ENCODE measurements around the gene CCDC33.
A peak's percentile ranks its signal among the peaks of the same experiment; 100 is the strongest.

The CCDC33 gene

GRCh38 chr15:74338676-74339075 is 102.5 kb downstream of the CCDC33 start:
- no peak overlapping the region for H3K4me3 ChIP-seq (ENCODE audit: low read depth, low read length)
- no peak for TF ChIP-seq CTCF (conservative IDR thresholded peaks at IDR 0.05; ENCODE audit: low read depth, low read length)
- DNase-seq (ENCODE audit: low read depth): no peak

GRCh38 chr15:74339371-74339770 is 103.2 kb downstream of the CCDC33 start:
- H3K4me3 ChIP-seq (ENCODE audit: low read depth, low read length): no peak overlapping the region
- no peak for TF ChIP-seq CTCF (conservative IDR thresholded peaks at IDR 0.05; ENCODE audit: low read depth, low read length)
- DNase-seq (ENCODE audit: low read depth): no peak

- H3K4me3 ChIP-seq (ENCODE audit: low read depth, low read length): no peak overlapping the region
- no peak for TF ChIP-seq CTCF (conservative IDR thresholded peaks at IDR 0.05; ENCODE audit: low read depth, low read length)
- DNase-seq (ENCODE audit: low read depth): no peak
Measured at GRCh38 chr15:74340150-74340549, 104.0 kb downstream of the CCDC33 start.

- TF ChIP-seq CTCF (conservative IDR thresholded peaks at IDR 0.05; ENCODE audit: low read depth, low read length): no peak
- DNase-seq (ENCODE audit: low read depth): no peak
- H3K4me3 ChIP-seq (ENCODE audit: low read depth, low read length): no peak overlapping the region
Measured at GRCh38 chr15:74343127-74343796, 107.1 kb downstream of the CCDC33 start.

GRCh38 chr15:74343797-74344127 is 107.6 kb downstream of the CCDC33 start:
- H3K4me3 ChIP-seq (ENCODE audit: low read depth, low read length): no peak overlapping the region
- no peak for TF ChIP-seq CTCF (conservative IDR thresholded peaks at IDR 0.05; ENCODE audit: low read depth, low read length)
- DNase-seq (ENCODE audit: low read depth): no peak

- DNase-seq (ENCODE audit: low read depth): peak; percentile 40
- TF ChIP-seq CTCF (conservative IDR thresholded peaks at IDR 0.05; ENCODE audit: low read depth, low read length): no peak
- no peak overlapping the region for H3K4me3 ChIP-seq (ENCODE audit: low read depth, low read length)
Measured at GRCh38 chr15:74345051-74345450, 108.9 kb downstream of the CCDC33 start.

- no peak for TF ChIP-seq CTCF (conservative IDR thresholded peaks at IDR 0.05; ENCODE audit: low read depth, low read length)
- H3K4me3 ChIP-seq (ENCODE audit: low read depth, low read length): no peak overlapping the region
- DNase-seq (ENCODE audit: low read depth): no peak
Measured at GRCh38 chr15:74347757-74348250, 111.7 kb downstream of the CCDC33 start.
